WTC11 (cell line): ENCODE results near the gene ZNF341. TPM values are rescaled to one million over a fixed set of nuclear protein-coding genes. Genes with fewer than 3 reads are reported as not detected.

Experiments used
- ATAC-seq: fragments of 200-7000 bp; cut with Tn5 transposase; 2 replicates; pipeline ENCODE4 v1.10.0; 2021; ENCODE audit warnings: mild to moderate bottlenecking, moderate library complexity
- CTCF ChIA-PET: fragments of 300-600 bp; sonication (Branson Sonifier 250); formaldehyde crosslinking; loops from one replicate; lab custom pipeline; 2021; ENCODE audit warnings: antibody characterized with exemption; lab: Charles Lee
- POLR2A ChIA-PET: fragments of 350-600 bp; sonication (Branson Sonifier 250); formaldehyde crosslinking; loops from one replicate; lab custom pipeline; 2021; ENCODE audit warnings: antibody characterized with exemption; lab: Charles Lee
- DNase-seq: peaks from one replicate; pipeline ENCODE4 v3.0.0; 2021; ENCODE audit warnings: low spot score
- H3K27ac Mint-ChIP-seq: 2 replicates; pipeline ENCODE4 v1.8.0; 2021; ENCODE audit warnings: mixed read lengths
- H3K27me3 Mint-ChIP-seq: 2 replicates; pipeline ENCODE4 v1.8.0; 2021; ENCODE audit warnings: low read depth, mild to moderate bottlenecking, moderate library complexity, mixed read lengths
- H3K36me3 Mint-ChIP-seq: 2 replicates; pipeline ENCODE4 v1.8.0; 2021; ENCODE audit warnings: mixed read lengths
- H3K4me1 Mint-ChIP-seq: 2 replicates; pipeline ENCODE4 v1.8.0; 2022; ENCODE audit warnings: mixed read lengths
- H3K4me3 Mint-ChIP-seq: 2 replicates; pipeline ENCODE4 v1.8.0; 2021; ENCODE audit warnings: mild to moderate bottlenecking, moderate library complexity, mixed read lengths
- H3K9me3 Mint-ChIP-seq: 2 replicates; pipeline ENCODE4 v1.8.0; 2021; ENCODE audit warnings: mixed read lengths
- ATF1 ChIP-seq: sonication (generic); formaldehyde crosslinking; IDR thresholded peaks from 2 replicates; pipeline ENCODE4 v1.8.1; 2023; ENCODE audit warnings: mild to moderate bottlenecking, moderate library complexity, missing genetic modification reagents
- CREB1 ChIP-seq: sonication (generic); formaldehyde crosslinking; IDR thresholded peaks from 2 replicates; pipeline ENCODE4 v1.8.0; 2023; ENCODE audit warnings: mild to moderate bottlenecking, missing genetic modification reagents
- CREM ChIP-seq: sonication (generic); formaldehyde crosslinking; IDR thresholded peaks from 2 replicates; pipeline ENCODE4 v1.8.1; 2022; ENCODE audit warnings: mild to moderate bottlenecking, missing genetic modification reagents, moderate library complexity
- EMX1 ChIP-seq: fragments of 250-450 bp; sonication (Bioruptor Pico); IDR thresholded peaks from 2 replicates; pipeline ENCODE4 v1.8.0; 2021; ENCODE audit warnings: mild to moderate bottlenecking
- ESRRA ChIP-seq: sonication (generic); formaldehyde crosslinking; IDR thresholded peaks from 2 replicates; pipeline ENCODE4 v1.8.1; 2022; ENCODE audit warnings: mild to moderate bottlenecking, missing genetic modification reagents, borderline replicate concordance
- NFATC4 ChIP-seq: fragments of 250-450 bp; sonication (Bioruptor Pico); IDR thresholded peaks from 2 replicates; pipeline ENCODE4 v1.9.0; 2021; ENCODE audit warnings: mild to moderate bottlenecking
- NFE2L1 ChIP-seq: sonication (generic); formaldehyde crosslinking; IDR thresholded peaks from 2 replicates; pipeline ENCODE4 v1.8.1; 2023; ENCODE audit warnings: missing genetic modification reagents
- SOX15 ChIP-seq: fragments of 250-450 bp; sonication (Bioruptor Pico); IDR thresholded peaks from 2 replicates; pipeline ENCODE4 v1.9.0; 2021; ENCODE audit warnings: mild to moderate bottlenecking
- TCF7 ChIP-seq: sonication (generic); formaldehyde crosslinking; IDR thresholded peaks from 2 replicates; pipeline ENCODE4 v1.8.0; 2022; ENCODE audit warnings: mild to moderate bottlenecking, low read depth, missing genetic modification reagents, moderate library complexity
- TEAD1 ChIP-seq: sonication (generic); formaldehyde crosslinking; IDR thresholded peaks from 2 replicates; pipeline ENCODE4 v1.8.0; 2022; ENCODE audit warnings: mild to moderate bottlenecking, missing genetic modification reagents
- ZNF138 ChIP-seq: sonication (generic); formaldehyde crosslinking; conservative IDR thresholded peaks from 2 replicates; pipeline ENCODE4 v1.8.1; 2022; ENCODE audit warnings: mild to moderate bottlenecking, moderate library complexity, missing genetic modification reagents
- ZNF263 ChIP-seq: sonication (generic); formaldehyde crosslinking; IDR thresholded peaks from 2 replicates; pipeline ENCODE4 v1.8.1; 2022; ENCODE audit warnings: low read depth, mild to moderate bottlenecking, moderate library complexity, missing genetic modification reagents
- ZNF317 ChIP-seq: sonication (generic); formaldehyde crosslinking; IDR thresholded peaks from 2 replicates; pipeline ENCODE4 v1.8.1; 2023; ENCODE audit warnings: low read depth, mild to moderate bottlenecking, moderate library complexity, missing genetic modification reagents, borderline replicate concordance
- total RNA-seq: library from RNA; stranded (reverse); gene quantifications from 3 replicates; pipeline ENCODE4 v1.2.3, GENCODE V29; 2021
- TF ChIP-seq, protein P1 (sequence below): sonication (generic); formaldehyde crosslinking; IDR thresholded peaks from 2 replicates; pipeline ENCODE4 v1.8.1; 2022; ENCODE audit warnings: low read depth, mild to moderate bottlenecking, moderate library complexity, missing genetic modification reagents, borderline replicate concordance
- TF ChIP-seq, protein P2 (sequence below): sonication (generic); formaldehyde crosslinking; IDR thresholded peaks from 2 replicates; pipeline ENCODE4 v1.8.1; 2023; ENCODE audit warnings: mild to moderate bottlenecking, missing genetic modification reagents, moderate library complexity
- TF ChIP-seq, protein P3 (sequence below): fragments of 250-450 bp; sonication (Bioruptor Pico); IDR thresholded peaks from 2 replicates; pipeline ENCODE4 v1.9.0; 2021; ENCODE audit warnings: mild to moderate bottlenecking, borderline replicate concordance
- TF ChIP-seq, protein P4 (sequence below): sonication (generic); formaldehyde crosslinking; IDR thresholded peaks from 2 replicates; pipeline ENCODE4 v1.8.0; 2023; ENCODE audit warnings: mild to moderate bottlenecking, missing genetic modification reagents
- TF ChIP-seq, protein P5 (sequence below): fragments of 250-450 bp; sonication (Bioruptor Pico); IDR thresholded peaks from 2 replicates; pipeline ENCODE4 v2.1.2; 2022; ENCODE audit warnings: mild to moderate bottlenecking, moderate library complexity

Gene ZNF341
- total RNA-seq, 1 experiment from 2014 or later: 9.6 TPM

DNA sequence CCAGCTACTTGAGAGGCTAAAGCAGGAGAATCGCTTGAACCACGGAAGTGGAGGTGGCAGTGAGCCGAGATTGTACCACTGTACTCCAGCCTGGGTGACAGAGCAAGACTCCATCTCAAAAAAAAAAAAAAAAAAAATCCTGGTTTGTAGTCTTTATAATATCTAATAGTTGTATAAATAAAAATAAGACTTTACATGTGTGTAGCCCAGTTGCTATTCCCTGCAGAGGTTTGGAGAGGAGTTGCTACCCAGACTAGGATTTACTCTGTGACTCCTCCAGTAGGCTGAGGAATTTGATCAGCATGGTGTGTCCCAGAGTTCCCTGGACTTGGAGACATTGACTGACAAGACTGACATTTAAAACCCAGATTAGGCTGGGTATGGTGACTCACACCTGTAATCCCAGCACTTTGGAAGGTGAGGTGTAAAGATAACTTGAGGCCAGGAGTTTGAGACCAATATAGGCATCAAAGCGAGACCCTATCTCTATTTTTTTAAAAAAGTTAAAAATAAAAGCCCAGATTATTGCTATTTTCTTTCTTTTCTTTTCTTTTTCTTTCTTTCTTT is 89.6 kb downstream of the ZNF341 start (continued):
- TF ChIP-seq EMX1 (CRISPR knock-in tag): no peak
- TF ChIP-seq, protein P1, sequence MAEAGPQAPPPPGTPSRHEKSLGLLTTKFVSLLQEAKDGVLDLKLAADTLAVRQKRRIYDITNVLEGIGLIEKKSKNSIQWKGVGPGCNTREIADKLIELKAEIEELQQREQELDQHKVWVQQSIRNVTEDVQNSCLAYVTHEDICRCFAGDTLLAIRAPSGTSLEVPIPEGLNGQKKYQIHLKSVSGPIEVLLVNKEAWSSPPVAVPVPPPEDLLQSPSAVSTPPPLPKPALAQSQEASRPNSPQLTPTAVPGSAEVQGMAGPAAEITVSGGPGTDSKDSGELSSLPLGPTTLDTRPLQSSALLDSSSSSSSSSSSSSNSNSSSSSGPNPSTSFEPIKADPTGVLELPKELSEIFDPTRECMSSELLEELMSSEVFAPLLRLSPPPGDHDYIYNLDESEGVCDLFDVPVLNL (CRISPR knock-in tag): no peak
- TF ChIP-seq, all 79 proteins: peak for 0

DNA sequence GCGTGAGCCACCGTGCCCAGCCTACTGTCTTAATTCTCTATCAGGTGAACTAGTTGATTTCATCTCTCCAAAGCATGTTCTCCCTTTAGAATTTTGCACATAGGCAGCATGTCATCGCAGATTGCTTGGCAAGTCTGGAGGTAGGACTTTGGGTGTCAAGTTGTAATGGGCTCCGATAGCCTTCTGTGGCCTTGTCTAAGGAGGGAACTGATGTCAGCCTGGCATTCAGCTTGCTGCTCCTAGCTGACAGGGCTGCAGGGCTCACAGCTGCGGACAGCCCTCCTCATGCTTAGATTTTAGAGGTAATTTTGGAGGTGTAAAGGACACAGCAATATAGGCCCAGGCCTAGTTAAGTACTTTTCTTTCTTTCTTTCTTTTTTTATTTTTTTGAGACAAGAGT is 90.6 kb downstream of the ZNF341 start:
- ChIA-PET POLR2A (no interaction called here), CTCF (no interaction called here)
- Mint-ChIP-seq H3K27ac (no peak overlapping the region; the same call in 1 of the 2 replicates), H3K4me1 (peaks cover 29% of the 10 kb centered on the region), H3K27me3 (no peaks in the 10 kb centered on the region)
- DNase-seq: no peak
- TF ChIP-seq CREB1 (CRISPR knock-in tag): no peak
- TF ChIP-seq NFE2L1 (CRISPR knock-in tag): no peak
- TF ChIP-seq, protein P2, sequence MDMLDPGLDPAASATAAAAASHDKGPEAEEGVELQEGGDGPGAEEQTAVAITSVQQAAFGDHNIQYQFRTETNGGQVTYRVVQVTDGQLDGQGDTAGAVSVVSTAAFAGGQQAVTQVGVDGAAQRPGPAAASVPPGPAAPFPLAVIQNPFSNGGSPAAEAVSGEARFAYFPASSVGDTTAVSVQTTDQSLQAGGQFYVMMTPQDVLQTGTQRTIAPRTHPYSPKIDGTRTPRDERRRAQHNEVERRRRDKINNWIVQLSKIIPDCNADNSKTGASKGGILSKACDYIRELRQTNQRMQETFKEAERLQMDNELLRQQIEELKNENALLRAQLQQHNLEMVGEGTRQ: no peak
- TF ChIP-seq TEAD1: no peak
- TF ChIP-seq SOX15 (CRISPR knock-in tag): no peak
- TF ChIP-seq ZNF138 (CRISPR knock-in tag): no peak
- TF ChIP-seq ZNF317 (CRISPR knock-in tag): no peak
- TF ChIP-seq, protein P3, sequence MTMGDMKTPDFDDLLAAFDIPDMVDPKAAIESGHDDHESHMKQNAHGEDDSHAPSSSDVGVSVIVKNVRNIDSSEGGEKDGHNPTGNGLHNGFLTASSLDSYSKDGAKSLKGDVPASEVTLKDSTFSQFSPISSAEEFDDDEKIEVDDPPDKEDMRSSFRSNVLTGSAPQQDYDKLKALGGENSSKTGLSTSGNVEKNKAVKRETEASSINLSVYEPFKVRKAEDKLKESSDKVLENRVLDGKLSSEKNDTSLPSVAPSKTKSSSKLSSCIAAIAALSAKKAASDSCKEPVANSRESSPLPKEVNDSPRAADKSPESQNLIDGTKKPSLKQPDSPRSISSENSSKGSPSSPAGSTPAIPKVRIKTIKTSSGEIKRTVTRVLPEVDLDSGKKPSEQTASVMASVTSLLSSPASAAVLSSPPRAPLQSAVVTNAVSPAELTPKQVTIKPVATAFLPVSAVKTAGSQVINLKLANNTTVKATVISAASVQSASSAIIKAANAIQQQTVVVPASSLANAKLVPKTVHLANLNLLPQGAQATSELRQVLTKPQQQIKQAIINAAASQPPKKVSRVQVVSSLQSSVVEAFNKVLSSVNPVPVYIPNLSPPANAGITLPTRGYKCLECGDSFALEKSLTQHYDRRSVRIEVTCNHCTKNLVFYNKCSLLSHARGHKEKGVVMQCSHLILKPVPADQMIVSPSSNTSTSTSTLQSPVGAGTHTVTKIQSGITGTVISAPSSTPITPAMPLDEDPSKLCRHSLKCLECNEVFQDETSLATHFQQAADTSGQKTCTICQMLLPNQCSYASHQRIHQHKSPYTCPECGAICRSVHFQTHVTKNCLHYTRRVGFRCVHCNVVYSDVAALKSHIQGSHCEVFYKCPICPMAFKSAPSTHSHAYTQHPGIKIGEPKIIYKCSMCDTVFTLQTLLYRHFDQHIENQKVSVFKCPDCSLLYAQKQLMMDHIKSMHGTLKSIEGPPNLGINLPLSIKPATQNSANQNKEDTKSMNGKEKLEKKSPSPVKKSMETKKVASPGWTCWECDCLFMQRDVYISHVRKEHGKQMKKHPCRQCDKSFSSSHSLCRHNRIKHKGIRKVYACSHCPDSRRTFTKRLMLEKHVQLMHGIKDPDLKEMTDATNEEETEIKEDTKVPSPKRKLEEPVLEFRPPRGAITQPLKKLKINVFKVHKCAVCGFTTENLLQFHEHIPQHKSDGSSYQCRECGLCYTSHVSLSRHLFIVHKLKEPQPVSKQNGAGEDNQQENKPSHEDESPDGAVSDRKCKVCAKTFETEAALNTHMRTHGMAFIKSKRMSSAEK (CRISPR knock-in tag): no peak
- TF ChIP-seq ATF1 (CRISPR knock-in tag): no peak
- no peak for TF ChIP-seq ESRRA (CRISPR knock-in tag)
- no peak for TF ChIP-seq CREM (CRISPR knock-in tag)
- no peak for TF ChIP-seq ZNF263 (CRISPR knock-in tag)
- TF ChIP-seq, protein P4, sequence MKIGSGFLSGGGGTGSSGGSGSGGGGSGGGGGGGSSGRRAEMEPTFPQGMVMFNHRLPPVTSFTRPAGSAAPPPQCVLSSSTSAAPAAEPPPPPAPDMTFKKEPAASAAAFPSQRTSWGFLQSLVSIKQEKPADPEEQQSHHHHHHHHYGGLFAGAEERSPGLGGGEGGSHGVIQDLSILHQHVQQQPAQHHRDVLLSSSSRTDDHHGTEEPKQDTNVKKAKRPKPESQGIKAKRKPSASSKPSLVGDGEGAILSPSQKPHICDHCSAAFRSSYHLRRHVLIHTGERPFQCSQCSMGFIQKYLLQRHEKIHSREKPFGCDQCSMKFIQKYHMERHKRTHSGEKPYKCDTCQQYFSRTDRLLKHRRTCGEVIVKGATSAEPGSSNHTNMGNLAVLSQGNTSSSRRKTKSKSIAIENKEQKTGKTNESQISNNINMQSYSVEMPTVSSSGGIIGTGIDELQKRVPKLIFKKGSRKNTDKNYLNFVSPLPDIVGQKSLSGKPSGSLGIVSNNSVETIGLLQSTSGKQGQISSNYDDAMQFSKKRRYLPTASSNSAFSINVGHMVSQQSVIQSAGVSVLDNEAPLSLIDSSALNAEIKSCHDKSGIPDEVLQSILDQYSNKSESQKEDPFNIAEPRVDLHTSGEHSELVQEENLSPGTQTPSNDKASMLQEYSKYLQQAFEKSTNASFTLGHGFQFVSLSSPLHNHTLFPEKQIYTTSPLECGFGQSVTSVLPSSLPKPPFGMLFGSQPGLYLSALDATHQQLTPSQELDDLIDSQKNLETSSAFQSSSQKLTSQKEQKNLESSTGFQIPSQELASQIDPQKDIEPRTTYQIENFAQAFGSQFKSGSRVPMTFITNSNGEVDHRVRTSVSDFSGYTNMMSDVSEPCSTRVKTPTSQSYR (CRISPR knock-in tag): no peak
- no peak for TF ChIP-seq TCF7
- no peak for TF ChIP-seq NFATC4 (CRISPR knock-in tag)
- TF ChIP-seq, protein P5, sequence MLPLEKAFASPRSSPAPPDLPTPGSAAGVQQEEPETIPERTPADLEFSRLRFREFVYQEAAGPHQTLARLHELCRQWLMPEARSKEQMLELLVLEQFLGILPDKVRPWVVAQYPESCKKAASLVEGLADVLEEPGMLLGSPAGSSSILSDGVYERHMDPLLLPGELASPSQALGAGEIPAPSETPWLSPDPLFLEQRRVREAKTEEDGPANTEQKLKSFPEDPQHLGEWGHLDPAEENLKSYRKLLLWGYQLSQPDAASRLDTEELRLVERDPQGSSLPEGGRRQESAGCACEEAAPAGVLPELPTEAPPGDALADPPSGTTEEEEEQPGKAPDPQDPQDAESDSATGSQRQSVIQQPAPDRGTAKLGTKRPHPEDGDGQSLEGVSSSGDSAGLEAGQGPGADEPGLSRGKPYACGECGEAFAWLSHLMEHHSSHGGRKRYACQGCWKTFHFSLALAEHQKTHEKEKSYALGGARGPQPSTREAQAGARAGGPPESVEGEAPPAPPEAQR (CRISPR knock-in tag): no peak
- TF ChIP-seq, all 79 proteins: peak for 0
- Mint-ChIP-seq H3K4me3 (no peak overlapping the region), H3K36me3 (no peaks in the 10 kb centered on the region), H3K9me3 (no peaks in the 10 kb centered on the region)
- ATAC-seq: no peak
